WI38 (cell line): ENCODE data around the gene SLC44A5.

Source experiments
- H3K4me3 ChIP-seq: 2 replicates; pipeline ENCODE4 v1.5.1; 2011; ENCODE audit warnings: low read depth, mild to moderate bottlenecking, control low read depth, low read length
- TF ChIP-seq, protein P1 (sequence below): IDR thresholded peaks from 2 replicates; pipeline ENCODE4 v1.5.1; 2012; ENCODE audit warnings: low read depth, mild to moderate bottlenecking, control low read depth, low read length

SLC44A5 gene

DNA sequence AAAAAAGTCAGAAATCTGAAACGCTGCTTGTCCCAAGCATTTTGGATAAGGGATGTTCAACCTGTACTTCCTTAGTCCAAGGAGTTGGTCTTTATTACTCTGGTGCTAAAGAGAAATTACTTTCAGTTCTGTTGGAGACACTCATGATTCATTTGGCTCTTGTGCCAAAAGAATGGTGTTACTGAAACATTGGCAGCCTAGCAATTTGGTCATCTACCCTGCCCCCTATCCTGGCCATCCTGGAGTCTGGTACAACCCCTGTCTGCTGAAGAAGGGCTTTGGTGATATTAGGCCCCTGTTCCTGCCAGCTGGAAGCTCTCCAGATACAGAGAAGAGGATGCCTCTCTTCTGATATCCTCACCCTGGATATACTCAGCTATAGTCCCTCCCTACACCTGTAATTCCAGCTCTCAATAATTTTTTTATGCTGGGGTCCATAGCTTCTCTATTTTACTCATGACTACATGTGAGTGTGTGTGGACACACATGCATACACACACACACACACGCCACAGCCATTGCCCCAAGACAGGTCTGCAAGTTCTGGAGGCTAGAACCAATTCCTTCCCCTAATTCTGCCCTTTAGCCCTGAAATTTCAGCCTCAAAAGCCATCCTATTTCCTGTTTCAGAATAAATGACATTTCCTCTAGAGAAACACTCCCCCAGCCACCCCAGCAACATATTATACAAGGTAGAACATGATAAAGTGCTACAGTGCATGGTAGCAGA lies 436.7 kb downstream of the SLC44A5 start:
- no peak overlapping the region for H3K4me3 ChIP-seq
- TF ChIP-seq, protein P1, sequence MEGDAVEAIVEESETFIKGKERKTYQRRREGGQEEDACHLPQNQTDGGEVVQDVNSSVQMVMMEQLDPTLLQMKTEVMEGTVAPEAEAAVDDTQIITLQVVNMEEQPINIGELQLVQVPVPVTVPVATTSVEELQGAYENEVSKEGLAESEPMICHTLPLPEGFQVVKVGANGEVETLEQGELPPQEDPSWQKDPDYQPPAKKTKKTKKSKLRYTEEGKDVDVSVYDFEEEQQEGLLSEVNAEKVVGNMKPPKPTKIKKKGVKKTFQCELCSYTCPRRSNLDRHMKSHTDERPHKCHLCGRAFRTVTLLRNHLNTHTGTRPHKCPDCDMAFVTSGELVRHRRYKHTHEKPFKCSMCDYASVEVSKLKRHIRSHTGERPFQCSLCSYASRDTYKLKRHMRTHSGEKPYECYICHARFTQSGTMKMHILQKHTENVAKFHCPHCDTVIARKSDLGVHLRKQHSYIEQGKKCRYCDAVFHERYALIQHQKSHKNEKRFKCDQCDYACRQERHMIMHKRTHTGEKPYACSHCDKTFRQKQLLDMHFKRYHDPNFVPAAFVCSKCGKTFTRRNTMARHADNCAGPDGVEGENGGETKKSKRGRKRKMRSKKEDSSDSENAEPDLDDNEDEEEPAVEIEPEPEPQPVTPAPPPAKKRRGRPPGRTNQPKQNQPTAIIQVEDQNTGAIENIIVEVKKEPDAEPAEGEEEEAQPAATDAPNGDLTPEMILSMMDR = no peak

DNA sequence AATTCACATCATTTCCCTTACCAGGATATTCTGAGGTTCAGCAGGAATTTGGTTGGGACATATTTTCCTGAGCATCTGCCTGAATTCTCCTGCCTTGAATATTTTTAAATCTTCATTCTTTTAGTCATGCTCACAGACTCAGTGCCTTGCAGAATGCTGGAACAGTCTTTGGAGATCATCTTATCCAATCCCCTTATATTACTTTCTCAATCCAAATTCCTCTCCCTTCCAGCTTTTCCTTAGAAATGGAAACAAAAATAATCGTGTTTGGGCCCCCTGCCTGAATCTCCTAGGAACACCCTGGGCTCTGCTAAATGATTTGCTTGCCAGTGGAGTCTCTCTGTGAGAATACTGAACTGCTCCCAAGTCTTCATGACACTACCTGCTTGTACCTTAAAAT lies 438.4 kb downstream of the SLC44A5 start:
- TF ChIP-seq, protein P1 = no peak
- no peak overlapping the region for H3K4me3 ChIP-seq

DNA sequence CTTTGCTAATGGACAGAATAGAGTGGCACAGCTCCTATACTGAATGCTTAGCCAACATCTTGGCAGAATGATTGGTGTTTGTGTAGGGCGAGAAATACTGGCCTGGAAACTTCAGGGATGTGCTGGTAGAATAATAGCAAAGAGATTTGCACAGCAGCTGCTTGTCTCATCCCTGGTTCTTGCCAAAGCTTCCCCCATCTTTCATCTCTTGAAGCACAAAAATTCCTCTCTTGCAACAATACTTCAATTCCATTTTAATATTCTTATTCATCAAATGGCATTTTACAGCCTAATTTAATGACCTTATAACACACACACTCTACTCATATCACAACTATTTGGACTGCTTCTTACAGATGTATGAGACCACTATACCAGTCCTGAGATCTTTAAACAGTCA lies 439.0 kb downstream of the SLC44A5 start:
- TF ChIP-seq, protein P1 = no peak
- no peak overlapping the region for H3K4me3 ChIP-seq

DNA sequence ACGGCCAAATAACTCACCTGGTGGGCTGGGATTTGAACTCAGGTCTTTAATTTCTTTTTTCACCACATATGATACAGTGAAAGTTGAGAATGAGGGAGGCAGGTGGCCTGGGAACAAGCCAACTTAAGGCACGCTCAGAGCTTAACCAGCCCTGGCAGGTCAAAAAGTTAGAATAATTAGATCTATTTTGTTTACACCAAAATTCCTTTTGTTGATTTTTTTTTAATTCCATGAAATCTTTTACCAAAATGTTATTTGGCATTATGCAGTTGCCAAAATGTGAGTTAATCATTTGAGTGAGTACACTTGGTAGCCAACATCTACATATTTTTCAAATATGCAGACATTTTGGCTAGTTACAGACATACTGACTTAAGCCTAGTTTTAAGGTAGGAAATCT lies 439.9 kb downstream of the SLC44A5 start:
- H3K4me3 ChIP-seq = no peak overlapping the region
- TF ChIP-seq, protein P1 = no peak

DNA sequence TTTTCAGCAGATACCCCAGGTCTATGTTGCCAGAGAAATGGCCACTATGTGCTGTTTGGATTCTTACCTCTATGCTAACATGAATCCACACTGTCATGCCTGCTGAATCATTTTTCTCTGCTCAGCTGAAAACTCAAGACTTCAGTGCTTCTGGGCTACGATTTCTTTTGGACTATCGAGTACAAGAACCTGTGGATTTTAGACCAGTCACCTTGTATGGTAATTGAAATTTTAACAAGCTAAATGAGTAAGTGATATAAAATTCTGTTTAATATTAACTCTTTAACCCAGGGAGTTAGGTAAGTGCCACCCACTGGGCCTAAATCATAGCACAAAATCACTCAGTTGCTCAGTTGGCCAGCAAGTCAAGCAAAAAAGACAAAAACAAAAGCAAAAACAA lies 440.9 kb downstream of the SLC44A5 start:
- no peak overlapping the region for H3K4me3 ChIP-seq
- TF ChIP-seq, protein P1 = no peak

DNA sequence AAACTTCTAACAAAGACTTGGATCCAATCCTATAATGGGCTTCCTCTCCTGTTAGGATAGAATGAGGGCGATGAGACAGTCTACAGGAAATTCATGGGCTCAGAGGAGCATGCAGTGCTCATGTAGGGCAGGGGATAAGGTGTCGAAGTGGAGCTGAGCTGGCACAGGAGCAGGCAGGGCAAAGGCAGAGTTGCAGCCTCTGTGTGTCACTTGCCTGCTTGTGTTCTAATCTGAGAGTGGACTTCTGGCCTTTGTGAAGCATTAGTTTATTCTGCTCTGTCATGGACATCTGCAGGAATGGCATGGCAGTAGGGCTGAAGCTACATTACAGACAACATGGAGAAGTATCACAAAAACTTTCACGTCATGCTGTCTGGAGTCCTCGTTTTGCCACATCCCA lies 444.1 kb downstream of the SLC44A5 start:
- TF ChIP-seq, protein P1 = no peak

DNA sequence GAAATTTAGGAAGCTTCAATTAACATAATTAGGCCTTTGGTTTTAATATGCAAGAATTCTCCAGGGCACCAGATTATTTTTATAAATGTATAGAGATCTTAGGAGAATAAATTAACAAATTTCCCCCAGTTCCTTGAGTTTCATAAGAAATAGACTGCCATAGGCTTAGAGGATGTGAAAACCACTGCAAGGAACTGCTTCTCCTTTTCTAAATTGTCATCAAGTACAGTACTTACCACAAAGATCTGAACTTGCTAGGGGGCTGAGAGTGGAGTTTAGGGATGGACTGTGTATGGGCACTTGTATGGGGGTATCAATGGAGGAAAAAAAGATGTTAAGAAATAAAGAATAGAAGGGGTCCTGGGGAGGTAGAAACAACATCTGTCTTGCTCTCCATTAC lies 445.6 kb downstream of the SLC44A5 start:
- TF ChIP-seq, protein P1 = no peak
- H3K4me3 ChIP-seq = no peak overlapping the region

More for the DNA sequence above, 444.1 kb downstream of the SLC44A5 start:
- no peak overlapping the region for H3K4me3 ChIP-seq
